ENCODE measurements around the gene HINT3.

The HINT3 gene

GRCh38 chr6:125939791-125940190 is 16.8 kb upstream of the HINT3 start:
- no peak for DNase-seq (ENCODE audit: low spot score)
- in situ Hi-C loops (cut with MboI; ENCODE audit: low sequenced_read_pairs, unreplicated experiment), result no loop called here
- TF ChIP-seq CTCF (IDR thresholded peaks at IDR 0.05; ENCODE audit: borderline replicate concordance, control extremely low read depth, extremely low read depth, insufficient read depth, missing control alignments), result no peak

GRCh38 chr6:125940247-125941041 is 16.1 kb upstream of the HINT3 start:
- no peak for DNase-seq (ENCODE audit: low spot score)
- in situ Hi-C loops (cut with MboI; ENCODE audit: low sequenced_read_pairs, unreplicated experiment), result no loop called here
- TF ChIP-seq CTCF (IDR thresholded peaks at IDR 0.05; ENCODE audit: borderline replicate concordance, control extremely low read depth, extremely low read depth, insufficient read depth, missing control alignments), result no peak

- in situ Hi-C loops (cut with MboI; ENCODE audit: low sequenced_read_pairs, unreplicated experiment), result no loop called here
Observed at GRCh38 chr6:125942672-125943527, 13.7 kb upstream of the HINT3 start.

GRCh38 chr6:125943528-125944433 is 12.8 kb upstream of the HINT3 start:
- no peak for DNase-seq (ENCODE audit: low spot score)
- in situ Hi-C loops (cut with MboI; ENCODE audit: low sequenced_read_pairs, unreplicated experiment), result no loop called here
- no peak for TF ChIP-seq CTCF (IDR thresholded peaks at IDR 0.05; ENCODE audit: borderline replicate concordance, control extremely low read depth, extremely low read depth, insufficient read depth, missing control alignments)

More at GRCh38 chr6:125942672-125943527, 13.7 kb upstream of the HINT3 start:
- no peak for DNase-seq (ENCODE audit: low spot score)
- TF ChIP-seq CTCF (IDR thresholded peaks at IDR 0.05; ENCODE audit: borderline replicate concordance, control extremely low read depth, extremely low read depth, insufficient read depth, missing control alignments), result no peak

GRCh38 chr6:125944434-125944816 is 12.1 kb upstream of the HINT3 start:
- no peak for TF ChIP-seq CTCF (IDR thresholded peaks at IDR 0.05; ENCODE audit: borderline replicate concordance, control extremely low read depth, extremely low read depth, insufficient read depth, missing control alignments)
- in situ Hi-C loops (cut with MboI; ENCODE audit: low sequenced_read_pairs, unreplicated experiment), result no loop called here
- no peak for DNase-seq (ENCODE audit: low spot score)

GRCh38 chr6:125944896-125945295 is 11.7 kb upstream of the HINT3 start:
- in situ Hi-C loops (cut with MboI; ENCODE audit: low sequenced_read_pairs, unreplicated experiment), result no loop called here
- no peak for TF ChIP-seq CTCF (IDR thresholded peaks at IDR 0.05; ENCODE audit: borderline replicate concordance, control extremely low read depth, extremely low read depth, insufficient read depth, missing control alignments)
- DNase-seq (ENCODE audit: low spot score), result no peak

All from GM13976 (cell line).